Esophagus muscularis mucosa (tissue), 3 donors: ENCODE results near the gene ZFY.

Source experiments
- CTCF ChIP-seq, 3 experiments: fragments of 200-600 bp in 2 of 3; fragments of 450-650 bp in 1 of 3; sonication (generic) in 2 of 3; IDR thresholded peaks; one replicate each; pipeline ENCODE4 v1.5.1; 2017 to 2019; ENCODE audit warnings: antibody characterized with exemption in 3 of 3, mild to moderate bottlenecking in 2 of 3, moderate library complexity in 1 of 3
- POLR2A ChIP-seq: fragments of 450-650 bp; IDR thresholded peaks from one replicate; pipeline ENCODE4 v1.6.1; 2017; ENCODE audit warnings: antibody characterized with exemption, moderate library complexity, mild to moderate bottlenecking, low read depth

- TF ChIP-seq POLR2A, result no peak
- no peak for TF ChIP-seq CTCF (IDR thresholded peaks at IDR 0.05)
Measured at GRCh38 chrY:2965629-2966028, 30.4 kb downstream of the ZFY start.
